ENCODE data around the gene HSD17B2.

The HSD17B2 gene

GRCh38 chr16:82116535-82116934 is 81.5 kb downstream of the HSD17B2 start:
- Histone ChIP-seq H3K9me3 (ENCODE audit: insufficient read depth, low read depth, low read length) (no peaks in the 10 kb centered on the region), H3K4me3 (ENCODE audit: low read length, poor library complexity, severe bottlenecking) (no peak overlapping the region), H3K9me2 (replicated peaks; ENCODE audit: low read depth, low read length) (no peaks in the 10 kb centered on the region), H3K9ac (ENCODE audit: low read depth, low read length, poor library complexity, severe bottlenecking) (no peak overlapping the region), H3K36me3 (ENCODE audit: insufficient read depth, low read length) (no peaks in the 10 kb centered on the region), H3K4me2 (ENCODE audit: low read depth, low read length, poor library complexity, severe bottlenecking) (no peak overlapping the region), H3K79me2 (ENCODE audit: insufficient read depth, low read length) (no peaks in the 10 kb centered on the region), H3K4me1 (ENCODE audit: insufficient read depth, low read length, poor library complexity, severe bottlenecking) (no peaks in the 10 kb centered on the region), H4K20me1 (ENCODE audit: insufficient read depth, low read length, poor library complexity, severe bottlenecking) (no peaks in the 10 kb centered on the region), H3F3A (ENCODE audit: low read depth) (no peaks in the 10 kb centered on the region), H3K27me3 (ENCODE audit: insufficient read depth, low read length, poor library complexity, severe bottlenecking) (no peaks in the 10 kb centered on the region), H2AFZ (ENCODE audit: low read length) (no peak overlapping the region)
- no peak for TF ChIP-seq EZH2phosphoT487 (IDR thresholded peaks at IDR 0.05; ENCODE audit: borderline replicate concordance)
- TF ChIP-seq CTCF (conservative IDR thresholded peaks at IDR 0.05; ENCODE audit: low read length): no peak

GRCh38 chr16:82118749-82119148 is 83.7 kb downstream of the HSD17B2 start:
- no peaks in the 10 kb centered on the region for H3K27me3 ChIP-seq (ENCODE audit: insufficient read depth, low read length, poor library complexity, severe bottlenecking)
- H2AFZ ChIP-seq (ENCODE audit: low read length): no peak overlapping the region
- no peaks in the 10 kb centered on the region for H3K9me3 ChIP-seq (ENCODE audit: insufficient read depth, low read depth, low read length)
- H3K9ac ChIP-seq (ENCODE audit: low read depth, low read length, poor library complexity, severe bottlenecking): no peak overlapping the region
- H4K20me1 ChIP-seq (ENCODE audit: insufficient read depth, low read length, poor library complexity, severe bottlenecking): no peaks in the 10 kb centered on the region
- H3F3A ChIP-seq (ENCODE audit: low read depth): no peaks in the 10 kb centered on the region
- TF ChIP-seq EZH2phosphoT487 (IDR thresholded peaks at IDR 0.05; ENCODE audit: borderline replicate concordance): no peak
- no peak for TF ChIP-seq CTCF (conservative IDR thresholded peaks at IDR 0.05; ENCODE audit: low read length)
- H3K79me2 ChIP-seq (ENCODE audit: insufficient read depth, low read length): no peaks in the 10 kb centered on the region
- no peak overlapping the region for H3K4me2 ChIP-seq (ENCODE audit: low read depth, low read length, poor library complexity, severe bottlenecking)
- no peaks in the 10 kb centered on the region for H3K36me3 ChIP-seq (ENCODE audit: insufficient read depth, low read length)
- H3K4me1 ChIP-seq (ENCODE audit: insufficient read depth, low read length, poor library complexity, severe bottlenecking): no peaks in the 10 kb centered on the region
- H3K9me2 ChIP-seq (replicated peaks; ENCODE audit: low read depth, low read length): no peaks in the 10 kb centered on the region; the same call in 1 of the 2 replicates
- no peak overlapping the region for H3K4me3 ChIP-seq (ENCODE audit: low read length, poor library complexity, severe bottlenecking)

- H3K4me1 ChIP-seq (ENCODE audit: insufficient read depth, low read length, poor library complexity, severe bottlenecking): no peaks in the 10 kb centered on the region
- H3K4me2 ChIP-seq (ENCODE audit: low read depth, low read length, poor library complexity, severe bottlenecking): no peak overlapping the region
- no peaks in the 10 kb centered on the region for H3K79me2 ChIP-seq (ENCODE audit: insufficient read depth, low read length)
- H3K4me3 ChIP-seq (ENCODE audit: low read length, poor library complexity, severe bottlenecking): no peak overlapping the region
- TF ChIP-seq EZH2phosphoT487 (IDR thresholded peaks at IDR 0.05; ENCODE audit: borderline replicate concordance): no peak
- no peak for TF ChIP-seq CTCF (conservative IDR thresholded peaks at IDR 0.05; ENCODE audit: low read length)
- no peak overlapping the region for H3K9ac ChIP-seq (ENCODE audit: low read depth, low read length, poor library complexity, severe bottlenecking)
- H3K9me2 ChIP-seq (replicated peaks; ENCODE audit: low read depth, low read length): no peaks in the 10 kb centered on the region; the same call in 1 of the 2 replicates
- H4K20me1 ChIP-seq (ENCODE audit: insufficient read depth, low read length, poor library complexity, severe bottlenecking): no peaks in the 10 kb centered on the region
- no peak overlapping the region for H2AFZ ChIP-seq (ENCODE audit: low read length)
- H3K9me3 ChIP-seq (ENCODE audit: insufficient read depth, low read depth, low read length): no peaks in the 10 kb centered on the region
- H3K36me3 ChIP-seq (ENCODE audit: insufficient read depth, low read length): no peaks in the 10 kb centered on the region
- no peaks in the 10 kb centered on the region for H3F3A ChIP-seq (ENCODE audit: low read depth)
- no peaks in the 10 kb centered on the region for H3K27me3 ChIP-seq (ENCODE audit: insufficient read depth, low read length, poor library complexity, severe bottlenecking)
These were observed 84.4 kb downstream of the HSD17B2 start for GRCh38 chr16:82119405-82119804.

Data from Loucy (cell line).